ENCODE measurements around the gene DARS1. TPM values are rescaled to one million over a fixed set of nuclear protein-coding genes. Genes with fewer than 3 reads are reported as not detected.

The DARS1 gene
- total and polyA plus RNA-seq, 3 experiments from 2014 or later: 102 to 146 (median 143) TPM

GRCh38 chr2:136020831-136021230 lies 35.4 kb upstream of the DARS1 start:
- Histone ChIP-seq H3K4me3 (ENCODE audit: low read length) (no peak overlapping the region), H3K27me3 (ENCODE audit: insufficient read depth, low read length, poor library complexity, severe bottlenecking) (no peaks in the 10 kb centered on the region), H3K9me3 (ENCODE audit: low read length) (no peaks in the 10 kb centered on the region), H3K36me3 (ENCODE audit: insufficient read depth, low read length) (no peaks in the 10 kb centered on the region), H3K4me1 (ENCODE audit: insufficient read depth, low read length) (no peaks in the 10 kb centered on the region), H3K27ac (ENCODE audit: low read depth, low read length) (no peak overlapping the region)
- ChIA-PET CTCF (no interaction called here), POLR2A (no interaction called here)
- no peaks in the 10 kb centered on the region for H3K9me3 Mint-ChIP-seq
- peaks cover 5 to 15% (median 8%) of the 10 kb centered on the region in 3 donors for H3K4me1 Mint-ChIP-seq
- H3K4me3 Mint-ChIP-seq: no peak overlapping the region
- no peaks in the 10 kb centered on the region for H3K27me3 Mint-ChIP-seq
- H3K27ac Mint-ChIP-seq: peak overlapping the region in 1 of 8 donors; percentile 66
- no peak for DNase-seq
- no peaks in the 10 kb centered on the region for H3K36me3 Mint-ChIP-seq

- CTCF ChIA-PET: no interaction called here
Measured at GRCh38 chr2:136019825-136020224, 34.4 kb upstream of the DARS1 start.

GRCh38 chr2:136019306-136019705 lies 33.9 kb upstream of the DARS1 start:
- H3K4me1 ChIP-seq (ENCODE audit: insufficient read depth, low read length): no peaks in the 10 kb centered on the region
- peaks cover 12 to 26% (median 13%) of the 10 kb centered on the region in 3 donors for H3K4me1 Mint-ChIP-seq
- H3K27me3 ChIP-seq (ENCODE audit: insufficient read depth, low read length, poor library complexity, severe bottlenecking): no peaks in the 10 kb centered on the region
- H3K27ac ChIP-seq (ENCODE audit: low read depth, low read length): no peak overlapping the region
- H3K27me3 Mint-ChIP-seq: no peaks in the 10 kb centered on the region
- no peaks in the 10 kb centered on the region for H3K9me3 ChIP-seq (ENCODE audit: low read length)
- no peak for DNase-seq
- H3K9me3 Mint-ChIP-seq: no peaks in the 10 kb centered on the region
- peak overlapping the region in 1 of 8 donors; percentile 12 for H3K27ac Mint-ChIP-seq
- no peaks in the 10 kb centered on the region for H3K36me3 Mint-ChIP-seq
- POLR2A ChIA-PET: no interaction called here
- CTCF ChIA-PET: no interaction called here
- no peak overlapping the region for H3K4me3 ChIP-seq (ENCODE audit: low read length)
- no peaks in the 10 kb centered on the region for H3K36me3 ChIP-seq (ENCODE audit: insufficient read depth, low read length)
- H3K4me3 Mint-ChIP-seq: no peak overlapping the region

More at GRCh38 chr2:136019825-136020224, 34.4 kb upstream of the DARS1 start:
- POLR2A ChIA-PET: no interaction called here
- Histone ChIP-seq H3K27ac (ENCODE audit: low read depth, low read length) (no peak overlapping the region), H3K36me3 (ENCODE audit: insufficient read depth, low read length) (no peaks in the 10 kb centered on the region), H3K4me3 (ENCODE audit: low read length) (no peak overlapping the region), H3K9me3 (ENCODE audit: low read length) (no peaks in the 10 kb centered on the region), H3K27me3 (ENCODE audit: insufficient read depth, low read length, poor library complexity, severe bottlenecking) (no peaks in the 10 kb centered on the region), H3K4me1 (ENCODE audit: insufficient read depth, low read length) (no peaks in the 10 kb centered on the region)
- H3K36me3 Mint-ChIP-seq: no peaks in the 10 kb centered on the region
- H3K27ac Mint-ChIP-seq: peak overlapping the region in 1 of 8 donors; percentile 12
- H3K4me3 Mint-ChIP-seq: no peak overlapping the region
- H3K4me1 Mint-ChIP-seq: peaks cover 9 to 21% (median 13%) of the 10 kb centered on the region in 3 donors
- H3K27me3 Mint-ChIP-seq: no peaks in the 10 kb centered on the region
- DNase-seq: no peak
- H3K9me3 Mint-ChIP-seq: no peaks in the 10 kb centered on the region

- Histone ChIP-seq H3K4me1 (ENCODE audit: insufficient read depth, low read length) (no peaks in the 10 kb centered on the region), H3K9me3 (ENCODE audit: low read length) (no peaks in the 10 kb centered on the region), H3K27ac (ENCODE audit: low read depth, low read length) (no peak overlapping the region), H3K4me3 (ENCODE audit: low read length) (no peak overlapping the region), H3K36me3 (ENCODE audit: insufficient read depth, low read length) (no peaks in the 10 kb centered on the region), H3K27me3 (ENCODE audit: insufficient read depth, low read length, poor library complexity, severe bottlenecking) (no peaks in the 10 kb centered on the region)
- no peak for DNase-seq
- H3K27ac Mint-ChIP-seq: no peak overlapping the region
- H3K36me3 Mint-ChIP-seq: no peaks in the 10 kb centered on the region
- H3K9me3 Mint-ChIP-seq: no peaks in the 10 kb centered on the region
- H3K27me3 Mint-ChIP-seq: no peaks in the 10 kb centered on the region
- H3K4me3 Mint-ChIP-seq: no peak overlapping the region
- POLR2A ChIA-PET: no interaction called here
- CTCF ChIA-PET: interaction anchor here (1.1 kb wide), 1 partner anchor 104 kb away, joined by 3 read pairs; no protein-coding TSS in a partner anchor
- peaks cover 22 to 41% (median 27%) of the 10 kb centered on the region in 3 donors for H3K4me1 Mint-ChIP-seq
Measured at GRCh38 chr2:136017786-136018185, 32.4 kb upstream of the DARS1 start.

GRCh38 chr2:136016836-136017235 lies 31.4 kb upstream of the DARS1 start:
- H3K36me3 ChIP-seq (ENCODE audit: insufficient read depth, low read length): no peaks in the 10 kb centered on the region
- ChIA-PET POLR2A (no interaction called here), CTCF (no interaction called here)
- no peaks in the 10 kb centered on the region for H3K9me3 Mint-ChIP-seq
- H3K9me3 ChIP-seq (ENCODE audit: low read length): no peaks in the 10 kb centered on the region
- H3K27ac ChIP-seq (ENCODE audit: low read depth, low read length): no peak overlapping the region
- H3K27me3 ChIP-seq (ENCODE audit: insufficient read depth, low read length, poor library complexity, severe bottlenecking): no peaks in the 10 kb centered on the region
- H3K4me3 Mint-ChIP-seq: no peak overlapping the region
- no peak overlapping the region for H3K4me3 ChIP-seq (ENCODE audit: low read length)
- H3K27ac Mint-ChIP-seq: no peak overlapping the region
- H3K4me1 ChIP-seq (ENCODE audit: insufficient read depth, low read length): no peaks in the 10 kb centered on the region
- peaks cover 25 to 47% (median 29%) of the 10 kb centered on the region in 3 donors for H3K4me1 Mint-ChIP-seq
- no peak for DNase-seq
- H3K27me3 Mint-ChIP-seq: no peaks in the 10 kb centered on the region
- H3K36me3 Mint-ChIP-seq: no peaks in the 10 kb centered on the region

GRCh38 chr2:136016427-136016826 lies 31.0 kb upstream of the DARS1 start:
- Histone ChIP-seq H3K4me3 (ENCODE audit: low read length) (no peak overlapping the region), H3K4me1 (ENCODE audit: insufficient read depth, low read length) (no peaks in the 10 kb centered on the region), H3K27ac (ENCODE audit: low read depth, low read length) (no peak overlapping the region), H3K27me3 (ENCODE audit: insufficient read depth, low read length, poor library complexity, severe bottlenecking) (no peaks in the 10 kb centered on the region), H3K36me3 (ENCODE audit: insufficient read depth, low read length) (no peaks in the 10 kb centered on the region), H3K9me3 (ENCODE audit: low read length) (no peaks in the 10 kb centered on the region)
- Mint-ChIP-seq H3K4me1 (peaks cover 25 to 47% (median 29%) of the 10 kb centered on the region in 3 donors), H3K27ac (peak overlapping the region in 2 of 8 donors; percentile 49 to 62), H3K9me3 (no peaks in the 10 kb centered on the region), H3K27me3 (no peaks in the 10 kb centered on the region), H3K4me3 (no peak overlapping the region), H3K36me3 (no peaks in the 10 kb centered on the region)
- DNase-seq: no peak
- CTCF ChIA-PET: no interaction called here
- POLR2A ChIA-PET: no interaction called here

GRCh38 chr2:136015699-136016098 lies 30.3 kb upstream of the DARS1 start:
- Mint-ChIP-seq H3K4me3 (no peak overlapping the region), H3K27ac (peak overlapping the region in 4 of 8 donors; percentile 12 to 60 (median 42)), H3K27me3 (no peaks in the 10 kb centered on the region), H3K36me3 (no peaks in the 10 kb centered on the region), H3K9me3 (no peaks in the 10 kb centered on the region), H3K4me1 (peaks cover 25 to 47% (median 29%) of the 10 kb centered on the region in 3 donors)
- POLR2A ChIA-PET: no interaction called here
- no peaks in the 10 kb centered on the region for H3K27me3 ChIP-seq (ENCODE audit: insufficient read depth, low read length, poor library complexity, severe bottlenecking)
- H3K27ac ChIP-seq (ENCODE audit: low read depth, low read length): no peak overlapping the region
- no peak overlapping the region for H3K4me3 ChIP-seq (ENCODE audit: low read length)
- CTCF ChIA-PET: no interaction called here
- no peaks in the 10 kb centered on the region for H3K4me1 ChIP-seq (ENCODE audit: insufficient read depth, low read length)
- peak in 1 of 5 donors; percentile 9 for DNase-seq
- H3K36me3 ChIP-seq (ENCODE audit: insufficient read depth, low read length): no peaks in the 10 kb centered on the region
- H3K9me3 ChIP-seq (ENCODE audit: low read length): no peaks in the 10 kb centered on the region

- Histone ChIP-seq H3K36me3 (ENCODE audit: insufficient read depth, low read length) (no peaks in the 10 kb centered on the region), H3K4me1 (ENCODE audit: insufficient read depth, low read length) (no peaks in the 10 kb centered on the region), H3K9me3 (ENCODE audit: low read length) (no peaks in the 10 kb centered on the region), H3K27ac (ENCODE audit: low read depth, low read length) (no peak overlapping the region), H3K4me3 (ENCODE audit: low read length) (no peak overlapping the region), H3K27me3 (ENCODE audit: insufficient read depth, low read length, poor library complexity, severe bottlenecking) (no peaks in the 10 kb centered on the region)
- no peak overlapping the region for H3K4me3 Mint-ChIP-seq
- ChIA-PET POLR2A (no interaction called here), CTCF (interaction anchor here (0.9 kb wide), 1 partner anchor 370 kb away, joined by 4 read pairs; no protein-coding TSS in a partner anchor)
- H3K36me3 Mint-ChIP-seq: no peaks in the 10 kb centered on the region
- peak overlapping the region in 1 of 8 donors; percentile 66 for H3K27ac Mint-ChIP-seq
- DNase-seq: no peak
- H3K4me1 Mint-ChIP-seq: peaks cover 25 to 45% (median 29%) of the 10 kb centered on the region in 3 donors
- no peaks in the 10 kb centered on the region for H3K9me3 Mint-ChIP-seq
- H3K27me3 Mint-ChIP-seq: no peaks in the 10 kb centered on the region
Measured at GRCh38 chr2:136014411-136014810, 29.0 kb upstream of the DARS1 start.

Data from CD8-positive, alpha-beta memory T cell (primary cell).